Liver (tissue), 9 donors: ENCODE data around the gene KLHL24. TPM values are rescaled to one million over a fixed set of nuclear protein-coding genes. Genes with fewer than 3 reads are reported as not detected.

ENCODE experiments used
- DNase-seq: peaks from one replicate; pipeline ENCODE4 v3.0.0-alpha.2; 2017; ENCODE audit warnings: low spot score
- H3K27ac ChIP-seq, 2 donors: one replicate each; pipeline ENCODE4 v1.7.0; 2013; ENCODE audit warnings: inconsistent platforms in 2 of 2, low read length in 2 of 2, control low read depth in 1 of 2, low read depth in 1 of 2, mild to moderate bottlenecking in 1 of 2
- H3K27me3 ChIP-seq, 4 donors: one replicate each; pipeline versions ENCODE4 v1.6.1 to v1.7.0; 2013; ENCODE audit warnings: low read length in 3 of 4, inconsistent platforms in 1 of 4, mild to moderate bottlenecking in 1 of 4, moderate library complexity in 1 of 4; ENCODE audit not compliant: control insufficient read depth in 4 of 4, insufficient read depth in 4 of 4
- H3K36me3 ChIP-seq, 4 donors: one replicate each; pipeline versions ENCODE4 v1.6.1 to v1.7.0; 2013; ENCODE audit warnings: low read length in 3 of 4, mild to moderate bottlenecking in 3 of 4, low read depth in 1 of 4, moderate library complexity in 1 of 4; ENCODE audit not compliant: control insufficient read depth in 4 of 4, insufficient read depth in 3 of 4
- H3K4me1 ChIP-seq, 4 donors: one replicate each; pipeline versions ENCODE4 v1.6.1 to v1.7.0; 2013; ENCODE audit warnings: low read length in 3 of 4, mild to moderate bottlenecking in 3 of 4, moderate library complexity in 1 of 4; ENCODE audit not compliant: control insufficient read depth in 4 of 4, insufficient read depth in 4 of 4
- H3K4me3 ChIP-seq, 3 donors: one replicate each; pipeline versions ENCODE4 v1.6.1 to v1.7.0; 2013; ENCODE audit warnings: low read length in 3 of 3, control low read depth in 1 of 3, low read depth in 1 of 3, mild to moderate bottlenecking in 1 of 3
- H3K9ac ChIP-seq, 2 donors: one replicate each; pipeline ENCODE4 v1.7.0; 2013; ENCODE audit warnings: low read length in 2 of 2, mild to moderate bottlenecking in 2 of 2, moderate library complexity in 2 of 2, control low read depth in 1 of 2, low read depth in 1 of 2
- H3K9me3 ChIP-seq, 4 donors: one replicate each; pipeline versions ENCODE4 v1.6.1 to v1.7.0; 2013; ENCODE audit warnings: low read length in 3 of 4; ENCODE audit not compliant: control insufficient read depth in 4 of 4
- ATF3 ChIP-seq: IDR thresholded peaks from 2 replicates; pipeline ENCODE4 v1.6.1; 2016; ENCODE audit warnings: antibody characterized with exemption
- EGR1 ChIP-seq, 2 donors: IDR thresholded peaks; 2 replicates each; pipeline ENCODE4 v1.6.1; 2016 to 2018; ENCODE audit warnings: antibody characterized with exemption in 2 of 2, low read depth in 2 of 2
- FOXA1 ChIP-seq: IDR thresholded peaks from 2 replicates; pipeline ENCODE4 v1.6.1; 2016; ENCODE audit warnings: antibody characterized with exemption
- FOXA2 ChIP-seq: IDR thresholded peaks from 2 replicates; pipeline ENCODE4 v1.6.1; 2016; ENCODE audit warnings: antibody characterized with exemption
- GABPA ChIP-seq, 2 donors: IDR thresholded peaks in 1 of 2; conservative IDR thresholded peaks in 1 of 2; 2 replicates each; pipeline ENCODE4 v1.6.1; 2016; ENCODE audit warnings: antibody characterized with exemption in 2 of 2, mild to moderate bottlenecking in 1 of 2, moderate library complexity in 1 of 2
- HNF4A ChIP-seq, 2 donors: conservative IDR thresholded peaks; 2 replicates each; pipeline ENCODE4 v1.6.1; 2016; ENCODE audit warnings: antibody characterized with exemption in 2 of 2, mild to moderate bottlenecking in 2 of 2
- HNF4G ChIP-seq: IDR thresholded peaks from 2 replicates; pipeline ENCODE4 v1.6.1; 2016; ENCODE audit warnings: antibody characterized with exemption
- JUND ChIP-seq, 2 donors: IDR thresholded peaks; 2 replicates each; pipeline ENCODE4 v1.6.1; 2016; ENCODE audit warnings: antibody characterized with exemption in 2 of 2
- MAX ChIP-seq: IDR thresholded peaks from 2 replicates; pipeline ENCODE4 v1.6.1; 2016; ENCODE audit warnings: antibody characterized with exemption
- REST ChIP-seq: IDR thresholded peaks from 2 replicates; pipeline ENCODE4 v1.6.1; 2016; ENCODE audit warnings: antibody characterized with exemption, mild to moderate bottlenecking
- RXRA ChIP-seq, 2 donors: IDR thresholded peaks; 2 replicates each; pipeline ENCODE4 v1.6.1; 2017 to 2018; ENCODE audit warnings: antibody characterized with exemption in 2 of 2, mild to moderate bottlenecking in 1 of 2
- SP1 ChIP-seq: IDR thresholded peaks from 2 replicates; pipeline ENCODE4 v1.6.1; 2018; ENCODE audit warnings: antibody characterized with exemption, mild to moderate bottlenecking
- YY1 ChIP-seq: IDR thresholded peaks from 2 replicates; pipeline ENCODE4 v1.6.1; 2016; ENCODE audit warnings: antibody characterized with exemption, mild to moderate bottlenecking
- ZBTB33 ChIP-seq: IDR thresholded peaks from 2 replicates; pipeline ENCODE4 v1.6.1; 2016; ENCODE audit warnings: antibody characterized with exemption
- WGBS: extraction: QIAGEN DNeasy Blood & Tissue Kit; methylation state at CpG from one replicate; pipeline ENCODE4 v1.1.7; 2013; 5-methylcytosine and 5-hydroxymethylcytosine counted together
- polyA plus RNA-seq, 2 donors: library from polyadenylated mRNA; stranded (reverse) in 1 of 2; unstranded in 1 of 2; fragments of 200-250 nt in 1 of 2; fragments of >200 nt in 1 of 2; fragmentation: Nextera tagmentation in 1 of 2; extraction: Ambion mirVana in 1 of 2; gene quantifications; one replicate each; pipeline versions ENCODE4 v1.2.1 to v1.2.3, GENCODE V29; 2013 to 2015
- total RNA-seq, 2 donors: library from RNA; depleted of rRNA; stranded (reverse); fragments of >200 nt; gene quantifications; one replicate each; pipeline ENCODE4 v1.2.3, GENCODE V29; 2014
- donor health status: healthy.
- donor health status: healthy.
- donor health status: healthy.
- donor health status: healthy.
- donor health status: healthy.

KLHL24 gene
- total and polyA plus RNA-seq, 4 donors: 6.4 to 81.8 (median 18.4) TPM

GRCh38 chr3:183662099-183662498 lies 26.7 kb downstream of the KLHL24 start (continued):
- TF ChIP-seq ZBTB33: no peak

- H3K27me3 ChIP-seq: no peaks in the 10 kb centered on the region
- TF ChIP-seq FOXA2 (no peak), HNF4A (conservative IDR thresholded peaks at IDR 0.05) (no peak), SP1 (no peak), JUND (IDR thresholded peaks at IDR 0.05) (no peak), MAX (no peak), HNF4G (no peak), ATF3 (no peak), YY1 (no peak), GABPA (IDR thresholded peaks at IDR 0.05 in 1 of 2, conservative IDR thresholded peaks at IDR 0.05 in 1 of 2) (no peak), EGR1 (IDR thresholded peaks at IDR 0.05; ENCODE audit: low read depth in 2 of 2) (no peak), ZBTB33 (no peak), FOXA1 (no peak), RXRA (IDR thresholded peaks at IDR 0.05) (no peak), REST (no peak)
- no peak overlapping the region for H3K4me3 ChIP-seq
- H3K27ac ChIP-seq: no peak overlapping the region
- peaks cover 0 to 12% (median 9%) of the 10 kb centered on the region in 4 donors for H3K4me1 ChIP-seq
- peaks cover 17 to 29% (median 23%) of the 10 kb centered on the region in 4 donors for H3K36me3 ChIP-seq
- no peak overlapping the region for H3K9ac ChIP-seq
- no peaks in the 10 kb centered on the region for H3K9me3 ChIP-seq
- 89% methylated on average over 3 of the region's 3 CpGs for WGBS
- DNase-seq: no peak
Observed at GRCh38 chr3:183664913-183665381, 29.5 kb downstream of the KLHL24 start.
